Measurements from ENCODE around the gene WWP2.
A peak's percentile ranks its signal among the peaks of the same experiment; 100 is the strongest.

Gene WWP2

GRCh38 chr16:69885722-69886121, 123.6 kb downstream of the WWP2 start:
- Mint-ChIP-seq H3K4me1 (ENCODE audit: low read depth) (peaks cover 2% of the 10 kb centered on the region), H3K36me3 (ENCODE audit: low read depth) (peaks cover 29% of the 10 kb centered on the region), H3K27ac (no peak overlapping the region), H3K4me3 (no peak overlapping the region), H3K27me3 (ENCODE audit: low read depth) (no peaks in the 10 kb centered on the region), H3K9me3 (no peaks in the 10 kb centered on the region)

- Mint-ChIP-seq H3K27me3 (ENCODE audit: low read depth) (no peaks in the 10 kb centered on the region), H3K36me3 (ENCODE audit: low read depth) (peaks cover 29% of the 10 kb centered on the region), H3K4me1 (ENCODE audit: low read depth) (peaks cover 2% of the 10 kb centered on the region), H3K9me3 (no peaks in the 10 kb centered on the region), H3K4me3 (no peak overlapping the region), H3K27ac (no peak overlapping the region)
These were observed 124.6 kb downstream of the WWP2 start for GRCh38 chr16:69886726-69887125.

GRCh38 chr16:69888005-69888590, 126.0 kb downstream of the WWP2 start:
- Mint-ChIP-seq H3K4me1 (ENCODE audit: low read depth) (peaks cover 2% of the 10 kb centered on the region), H3K36me3 (ENCODE audit: low read depth) (peaks cover 28% of the 10 kb centered on the region), H3K4me3 (no peak overlapping the region), H3K27me3 (ENCODE audit: low read depth) (no peaks in the 10 kb centered on the region), H3K27ac (peak overlapping the region; percentile 41), H3K9me3 (no peaks in the 10 kb centered on the region)

GRCh38 chr16:69889295-69889964, 127.3 kb downstream of the WWP2 start:
- Mint-ChIP-seq H3K4me3 (no peak overlapping the region), H3K4me1 (ENCODE audit: low read depth) (peaks cover 2% of the 10 kb centered on the region), H3K9me3 (no peaks in the 10 kb centered on the region), H3K27me3 (ENCODE audit: low read depth) (no peaks in the 10 kb centered on the region), H3K27ac (no peak overlapping the region), H3K36me3 (ENCODE audit: low read depth) (peaks cover 27% of the 10 kb centered on the region)

GRCh38 chr16:69890114-69890891, 128.2 kb downstream of the WWP2 start:
- Mint-ChIP-seq H3K9me3 (no peaks in the 10 kb centered on the region), H3K27ac (no peak overlapping the region), H3K27me3 (ENCODE audit: low read depth) (no peaks in the 10 kb centered on the region), H3K4me1 (ENCODE audit: low read depth) (peaks cover 2% of the 10 kb centered on the region), H3K36me3 (ENCODE audit: low read depth) (peaks cover 27% of the 10 kb centered on the region), H3K4me3 (no peak overlapping the region)

- no peaks in the 10 kb centered on the region for H3K9me3 Mint-ChIP-seq
- no peak overlapping the region for H3K4me3 Mint-ChIP-seq
- no peaks in the 10 kb centered on the region for H3K27me3 Mint-ChIP-seq (ENCODE audit: low read depth)
- H3K4me1 Mint-ChIP-seq (ENCODE audit: low read depth) = peaks cover 2% of the 10 kb centered on the region
- H3K27ac Mint-ChIP-seq = no peak overlapping the region
- peaks cover 25% of the 10 kb centered on the region for H3K36me3 Mint-ChIP-seq (ENCODE audit: low read depth)
These were observed 128.8 kb downstream of the WWP2 start for GRCh38 chr16:69890892-69891282.

- Mint-ChIP-seq H3K9me3 (no peaks in the 10 kb centered on the region), H3K27ac (no peak overlapping the region), H3K4me1 (ENCODE audit: low read depth) (peaks cover 2% of the 10 kb centered on the region), H3K4me3 (no peak overlapping the region), H3K36me3 (ENCODE audit: low read depth) (peaks cover 25% of the 10 kb centered on the region), H3K27me3 (ENCODE audit: low read depth) (no peaks in the 10 kb centered on the region)
These were observed 130.2 kb downstream of the WWP2 start for GRCh38 chr16:69892378-69892777.

GRCh38 chr16:69893106-69893505, 131.0 kb downstream of the WWP2 start:
- Mint-ChIP-seq H3K4me3 (no peak overlapping the region), H3K36me3 (ENCODE audit: low read depth) (peaks cover 18% of the 10 kb centered on the region)

GRCh38 chr16:69894676-69895075, 132.5 kb downstream of the WWP2 start:
- Mint-ChIP-seq H3K27me3 (ENCODE audit: low read depth) (no peaks in the 10 kb centered on the region), H3K4me3 (no peak overlapping the region), H3K36me3 (ENCODE audit: low read depth) (peaks cover 6% of the 10 kb centered on the region), H3K4me1 (ENCODE audit: low read depth) (no peaks in the 10 kb centered on the region), H3K9me3 (no peaks in the 10 kb centered on the region), H3K27ac (peak overlapping the region; percentile 52)

More at GRCh38 chr16:69893106-69893505, 131.0 kb downstream of the WWP2 start:
- no peak overlapping the region for H3K27ac Mint-ChIP-seq
- H3K9me3 Mint-ChIP-seq = no peaks in the 10 kb centered on the region
- H3K4me1 Mint-ChIP-seq (ENCODE audit: low read depth) = peaks cover 2% of the 10 kb centered on the region
- H3K27me3 Mint-ChIP-seq (ENCODE audit: low read depth) = no peaks in the 10 kb centered on the region

- H3K4me3 Mint-ChIP-seq = no peak overlapping the region
- peaks cover 6% of the 10 kb centered on the region for H3K36me3 Mint-ChIP-seq (ENCODE audit: low read depth)
- H3K27ac Mint-ChIP-seq = no peak overlapping the region
- no peaks in the 10 kb centered on the region for H3K9me3 Mint-ChIP-seq
- H3K4me1 Mint-ChIP-seq (ENCODE audit: low read depth) = no peaks in the 10 kb centered on the region
- H3K27me3 Mint-ChIP-seq (ENCODE audit: low read depth) = no peaks in the 10 kb centered on the region
These were observed 141.8 kb downstream of the WWP2 start for GRCh38 chr16:69903865-69904415.

- Mint-ChIP-seq H3K27me3 (ENCODE audit: low read depth) (no peaks in the 10 kb centered on the region), H3K4me1 (ENCODE audit: low read depth) (no peaks in the 10 kb centered on the region), H3K27ac (no peak overlapping the region), H3K36me3 (ENCODE audit: low read depth) (peaks cover 7% of the 10 kb centered on the region), H3K4me3 (no peak overlapping the region), H3K9me3 (no peaks in the 10 kb centered on the region)
These were observed 142.5 kb downstream of the WWP2 start for GRCh38 chr16:69904495-69905170.

- H3K4me1 Mint-ChIP-seq (ENCODE audit: low read depth) = no peaks in the 10 kb centered on the region
- H3K27me3 Mint-ChIP-seq (ENCODE audit: low read depth) = no peaks in the 10 kb centered on the region
- no peak overlapping the region for H3K4me3 Mint-ChIP-seq
- H3K36me3 Mint-ChIP-seq (ENCODE audit: low read depth) = peaks cover 9% of the 10 kb centered on the region
- H3K27ac Mint-ChIP-seq = no peak overlapping the region
- no peaks in the 10 kb centered on the region for H3K9me3 Mint-ChIP-seq
These were observed 143.0 kb downstream of the WWP2 start for GRCh38 chr16:69905171-69905555.

- no peak overlapping the region for H3K4me3 Mint-ChIP-seq
- no peaks in the 10 kb centered on the region for H3K4me1 Mint-ChIP-seq (ENCODE audit: low read depth)
- no peaks in the 10 kb centered on the region for H3K9me3 Mint-ChIP-seq
- H3K27ac Mint-ChIP-seq = no peak overlapping the region
- no peaks in the 10 kb centered on the region for H3K27me3 Mint-ChIP-seq (ENCODE audit: low read depth)
- H3K36me3 Mint-ChIP-seq (ENCODE audit: low read depth) = peaks cover 10% of the 10 kb centered on the region
These were observed 144.8 kb downstream of the WWP2 start for GRCh38 chr16:69906838-69907401.

GRCh38 chr16:69909043-69909442, 146.9 kb downstream of the WWP2 start:
- Mint-ChIP-seq H3K4me1 (ENCODE audit: low read depth) (no peaks in the 10 kb centered on the region), H3K4me3 (no peak overlapping the region), H3K36me3 (ENCODE audit: low read depth) (peaks cover 9% of the 10 kb centered on the region), H3K27ac (no peak overlapping the region), H3K9me3 (no peaks in the 10 kb centered on the region), H3K27me3 (ENCODE audit: low read depth) (no peaks in the 10 kb centered on the region)
